Stimulated activated CD4-positive, alpha-beta T cell treated with anti-CD3 and anti-CD28 coated beads, TNF-alpha, amount 100 ng/mL, for 1 hour (primary cell): ENCODE measurements around the gene KCNMA1.
"Not testable (repeated sequence)": the region's sequence is repeated elsewhere in the genome, so short reads cannot be mapped to it uniquely, and the experiment has no call there.

Experiments
- DNase-seq, 3 donors: peaks; one replicate each; pipeline ENCODE4 v3.0.0-alpha.2; 2020; ENCODE audit warnings: low read depth in 3 of 3, low spot score in 1 of 3

KCNMA1 gene

GRCh38 chr10:77586719-77587415, 50.7 kb downstream of the KCNMA1 start:
- DNase-seq = no peak

DNA sequence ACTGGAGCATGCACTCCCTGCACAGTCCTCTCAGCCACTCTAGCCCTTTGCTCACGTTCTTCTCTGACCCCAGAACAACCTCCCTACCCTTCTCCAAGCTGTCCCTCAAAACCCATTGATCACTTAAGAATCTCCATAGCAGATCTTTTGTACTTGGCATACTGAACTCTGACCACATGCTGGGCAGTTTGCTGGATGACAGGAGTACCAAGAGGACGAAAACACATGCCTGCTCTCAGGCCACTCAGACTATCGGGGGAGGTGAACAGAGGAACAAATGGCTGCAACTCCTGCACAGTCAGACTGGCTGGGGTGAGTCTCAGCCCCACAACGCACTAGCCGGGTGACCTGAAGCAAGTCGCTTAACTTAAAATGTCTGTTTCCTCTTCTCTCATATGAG, 52.7 kb downstream of the KCNMA1 start:
- DNase-seq = no peak

DNA sequence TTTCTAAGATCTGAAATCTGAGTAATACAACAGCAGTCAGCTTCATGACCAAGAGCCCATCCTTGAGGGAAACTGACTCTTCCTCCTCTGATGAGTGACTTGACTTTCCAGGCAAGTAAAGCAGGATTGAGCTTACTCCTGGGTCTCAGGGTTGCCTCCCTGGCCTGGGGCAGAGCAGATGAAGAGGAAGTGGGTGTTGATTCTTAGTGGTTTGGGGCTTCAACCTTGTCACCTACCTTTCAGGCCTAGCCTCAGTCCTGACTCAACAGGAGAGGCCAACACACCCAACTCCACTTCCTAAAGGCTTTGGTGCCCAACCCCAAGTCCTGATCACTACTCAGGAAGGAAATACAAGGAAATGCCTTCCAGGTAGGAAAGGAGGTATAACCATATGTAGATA, 54.1 kb downstream of the KCNMA1 start:
- DNase-seq = no peak

GRCh38 chr10:77582710-77583115, 54.9 kb downstream of the KCNMA1 start:
- DNase-seq = no peak

- no peak for DNase-seq
Observed at GRCh38 chr10:77581738-77582137, 55.9 kb downstream of the KCNMA1 start.

DNA sequence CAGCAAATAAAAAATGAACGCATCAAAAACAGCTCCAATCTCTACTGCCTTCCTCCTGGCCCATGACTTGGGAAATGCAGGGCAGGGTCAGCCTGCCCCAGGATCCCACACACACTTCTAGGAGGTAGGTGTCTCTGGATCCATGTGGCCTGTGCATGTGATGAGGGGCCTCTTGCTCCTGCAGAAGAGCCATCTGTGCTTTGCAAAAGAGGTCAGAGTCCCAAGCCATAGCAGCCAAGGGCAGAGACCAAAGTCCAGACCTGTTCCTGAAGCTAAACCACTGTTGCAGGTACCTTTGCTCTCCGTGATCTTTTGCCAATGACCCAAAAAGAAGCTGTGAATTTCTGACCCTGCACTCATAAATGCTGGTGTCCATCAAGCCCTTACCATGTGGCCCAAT, 57.1 kb downstream of the KCNMA1 start:
- no peak for DNase-seq

DNA sequence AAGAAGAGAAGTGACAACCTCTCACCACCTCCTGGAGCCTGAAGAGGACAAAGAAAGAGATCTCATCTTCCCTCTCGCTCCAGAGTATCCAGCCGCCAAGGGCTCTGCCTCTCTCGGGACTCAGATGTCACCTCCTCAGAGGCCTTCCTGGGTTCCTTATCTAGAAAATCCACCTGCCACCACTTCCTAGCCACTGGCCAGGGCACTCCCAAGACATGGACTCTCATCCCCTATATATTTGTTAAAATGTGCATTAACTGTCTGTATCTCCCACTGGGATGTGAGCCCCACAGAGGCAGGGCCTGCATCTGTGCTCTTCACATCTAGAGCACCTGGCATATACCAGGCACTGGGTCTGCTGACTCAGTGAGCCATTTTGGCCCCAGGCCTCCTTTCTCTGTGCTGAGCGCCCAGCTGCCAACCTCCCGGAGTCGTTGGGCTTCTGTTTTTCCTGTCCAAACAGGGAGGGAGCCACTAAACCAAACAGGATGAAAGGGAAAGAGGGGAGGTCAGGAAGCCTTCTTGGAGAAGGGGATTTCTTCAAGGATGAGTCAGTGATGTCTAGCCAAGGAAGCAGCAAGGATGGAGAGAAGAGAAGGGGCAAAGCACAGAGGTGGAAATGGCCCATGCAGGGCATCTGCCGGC, 58.9 kb downstream of the KCNMA1 start:
- DNase-seq = no peak

DNA sequence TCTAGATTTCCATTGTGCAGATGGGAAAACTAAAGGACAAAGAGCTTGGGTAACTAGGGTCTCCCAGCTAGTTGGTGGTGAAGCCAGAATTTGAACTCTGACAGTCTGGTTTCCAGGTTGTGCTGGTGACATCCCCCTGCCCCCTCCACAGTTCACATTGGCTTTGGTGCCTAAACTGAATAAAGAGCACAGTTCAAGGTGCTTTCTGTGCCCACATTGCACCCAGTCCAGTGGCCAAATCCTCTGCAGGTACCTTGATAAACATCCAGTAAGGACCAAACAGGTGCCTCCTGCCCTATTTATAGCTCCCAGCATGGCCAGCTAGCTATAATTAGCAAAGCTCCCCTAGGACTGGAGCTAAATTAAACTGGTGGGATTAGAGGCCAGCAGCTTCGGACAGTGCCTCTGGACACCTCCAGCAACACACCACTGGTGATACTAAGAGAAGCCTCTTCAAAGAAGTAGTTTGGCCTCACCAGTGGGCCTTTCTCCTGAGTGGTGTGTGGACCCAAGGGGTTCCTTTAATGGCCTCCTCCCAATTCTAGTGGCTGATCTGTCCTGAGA, 59.9 kb downstream of the KCNMA1 start:
- no peak for DNase-seq

- no peak for DNase-seq
Observed at GRCh38 chr10:77576444-77577032, 61.1 kb downstream of the KCNMA1 start.

- no peak for DNase-seq
Observed at GRCh38 chr10:77576007-77576367, 61.6 kb downstream of the KCNMA1 start.

DNA sequence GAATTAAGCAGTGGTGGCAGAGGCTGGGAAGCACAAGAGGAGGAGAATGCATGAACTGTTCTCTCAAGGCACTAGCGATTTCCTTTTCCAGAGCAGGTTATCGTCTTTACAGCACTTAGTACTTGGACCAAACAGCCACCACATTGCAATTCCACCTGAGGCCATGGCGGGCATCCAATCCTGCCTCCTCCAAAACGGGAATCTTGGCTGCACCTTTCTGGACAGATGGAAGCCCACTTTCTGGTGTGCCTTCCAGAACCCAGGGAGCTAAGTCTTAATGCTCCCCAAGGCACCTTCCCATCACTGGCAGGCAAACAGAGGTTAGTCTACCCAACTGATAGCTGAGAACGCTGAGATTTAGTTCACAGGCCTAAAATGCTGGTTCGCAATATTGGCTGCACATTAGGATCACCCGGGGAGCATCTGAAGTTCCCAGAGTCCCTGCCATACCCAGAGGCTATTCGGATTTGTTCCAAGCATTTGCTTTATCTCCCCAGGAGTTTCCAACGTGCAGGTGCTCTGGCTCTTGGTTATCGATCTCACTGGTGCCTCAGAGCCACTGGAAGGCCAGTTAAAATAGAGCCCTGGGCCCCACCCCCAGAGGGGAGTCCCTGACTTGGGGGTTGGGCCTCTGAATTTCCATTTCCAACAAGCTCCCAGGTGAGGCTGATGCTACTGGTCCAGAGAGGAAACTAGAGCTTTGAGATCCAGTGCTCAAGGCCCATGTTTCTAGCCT, 62.2 kb downstream of the KCNMA1 start:
- no peak for DNase-seq

- DNase-seq = no peak
Observed at GRCh38 chr10:77574438-77574837, 63.2 kb downstream of the KCNMA1 start.

GRCh38 chr10:77572520-77572919, 65.1 kb downstream of the KCNMA1 start:
- not testable (repeated sequence) for DNase-seq

DNA sequence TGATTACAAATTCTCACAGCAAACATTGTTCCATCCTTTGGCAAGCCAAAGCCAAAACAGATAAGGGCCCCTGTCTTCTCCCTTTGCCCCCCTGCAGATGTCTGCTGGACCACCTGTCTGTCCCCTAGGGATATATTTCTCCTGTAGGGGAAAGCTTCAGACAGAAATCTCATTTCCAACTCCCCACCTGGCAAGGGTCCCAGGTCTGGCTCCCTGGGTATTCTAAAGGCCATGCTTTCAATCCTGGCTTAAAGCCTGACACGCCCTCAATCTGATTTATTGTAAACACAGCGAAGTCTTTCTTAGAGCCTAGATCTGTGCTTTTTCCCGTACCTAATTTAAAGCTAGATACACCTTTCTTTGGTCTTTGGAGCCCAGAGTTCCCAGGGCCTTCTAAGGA, 66.1 kb downstream of the KCNMA1 start:
- no peak for DNase-seq

DNA sequence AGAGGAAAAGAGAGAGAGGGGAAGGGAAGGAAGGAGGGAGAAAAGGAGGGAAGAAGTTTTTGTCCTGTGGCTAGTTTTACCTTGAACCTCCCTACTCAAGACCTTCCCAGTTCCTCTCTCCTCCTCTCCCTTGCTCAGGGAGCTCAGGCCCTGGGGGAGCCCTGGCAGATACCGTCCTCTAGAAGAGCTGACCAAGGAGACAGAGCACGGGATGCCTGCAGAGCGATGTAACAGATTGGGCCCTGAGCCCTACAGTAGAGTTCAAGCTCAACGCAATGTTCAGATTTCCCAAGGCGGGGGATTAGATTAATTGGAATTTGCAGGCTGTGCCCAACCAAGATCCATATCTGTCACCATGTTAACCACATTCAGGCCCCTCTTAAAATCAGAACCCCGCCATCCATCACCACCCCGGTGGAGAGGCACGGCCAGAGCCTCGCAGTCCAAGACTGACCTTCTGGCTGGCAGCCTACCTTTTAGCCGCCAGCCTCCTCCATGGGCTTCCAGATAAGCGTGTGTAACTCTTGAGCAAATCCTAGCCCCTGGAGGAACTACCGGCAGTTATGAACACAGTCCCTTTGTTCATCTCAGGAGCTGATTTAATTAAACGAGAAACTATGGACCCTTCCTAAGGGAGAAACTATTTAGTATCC, 70.6 kb downstream of the KCNMA1 start:
- DNase-seq = no peak

- DNase-seq = no peak
Observed at GRCh38 chr10:77566236-77566635, 71.4 kb downstream of the KCNMA1 start.

DNA sequence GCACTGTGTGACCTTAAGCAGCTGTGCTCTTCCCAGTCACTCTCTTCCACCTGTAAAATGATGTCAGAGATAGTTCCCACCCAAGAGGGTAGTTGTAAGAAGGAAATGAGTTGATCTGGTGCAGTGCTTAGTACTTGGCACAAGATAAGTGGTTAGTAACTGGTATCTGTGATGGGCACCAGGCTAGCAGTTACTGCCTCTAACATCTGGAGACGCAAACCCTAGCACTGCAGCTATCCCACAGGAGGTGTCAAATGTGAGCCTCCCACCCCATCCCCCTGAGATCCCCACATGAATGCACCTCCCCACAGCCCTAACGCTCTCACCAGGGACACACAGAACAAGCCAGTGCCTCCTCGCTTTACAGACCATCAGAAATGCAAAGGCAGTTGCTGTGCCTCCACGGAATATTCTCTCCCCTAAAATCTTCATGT, 72.0 kb downstream of the KCNMA1 start:
- no peak for DNase-seq

- DNase-seq = no peak
Observed at GRCh38 chr10:77564731-77565589, 72.6 kb downstream of the KCNMA1 start.

DNA sequence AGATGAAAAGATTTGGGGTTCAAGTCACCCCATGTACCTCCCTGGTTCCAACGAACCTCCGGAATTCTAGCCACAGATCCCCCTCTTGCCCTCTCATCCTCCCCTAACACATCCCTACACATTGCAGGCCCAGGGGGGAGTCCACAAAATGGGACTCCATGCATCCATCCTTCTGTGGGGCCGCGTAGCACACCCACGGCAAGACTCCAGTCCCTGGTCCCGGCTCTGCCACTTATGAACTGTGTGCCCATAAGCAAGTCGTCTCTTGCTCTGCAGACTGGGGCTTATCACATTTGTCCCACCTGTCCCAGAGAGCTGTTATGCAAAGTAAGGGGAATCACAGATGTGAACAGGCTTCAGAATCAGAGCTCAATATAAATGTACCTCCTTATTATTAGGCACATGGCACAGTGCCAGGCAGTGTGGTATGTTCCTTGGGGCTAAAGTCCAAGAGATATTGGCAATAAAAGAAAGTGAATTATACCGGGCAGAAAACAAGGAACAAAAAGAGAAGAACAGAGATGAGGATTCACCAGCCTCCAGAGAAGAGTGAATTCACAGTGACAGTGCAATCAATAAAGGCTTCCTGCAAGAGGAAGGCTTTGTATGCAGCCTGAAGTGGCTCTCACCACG, 73.9 kb downstream of the KCNMA1 start:
- DNase-seq = no peak

- DNase-seq = no peak
Observed at GRCh38 chr10:77562742-77563141, 74.9 kb downstream of the KCNMA1 start.
